Epithelial cell of proximal tubule (primary cell): ENCODE results near the gene RTP1. TPM values are rescaled to one million over a fixed set of nuclear protein-coding genes. Genes with fewer than 3 reads are reported as not detected.
"Not testable (repeated sequence)": the region's sequence is repeated elsewhere in the genome, so short reads cannot be mapped to it uniquely, and the experiment has no call there.

Experiments
- DNase-seq: peaks from one replicate; pipeline ENCODE4 v3.0.0-alpha.2; 2011; ENCODE audit warnings: low read depth
- H3K4me3 ChIP-seq: 2 replicates; pipeline ENCODE4 v1.5.1; 2011; ENCODE audit warnings: low read depth, mild to moderate bottlenecking, low read length
- total RNA-seq: library from RNA; depleted of rRNA; stranded (reverse); fragments of >200 nt; gene quantifications from 2 replicates; pipeline ENCODE4 v1.2.3, GENCODE V29; 2015
- TF ChIP-seq, protein P1 (sequence below): conservative IDR thresholded peaks from 2 replicates; pipeline ENCODE4 v1.5.1; 2012; ENCODE audit warnings: low read depth, mild to moderate bottlenecking, low read length

RTP1 gene
- total RNA-seq, 1 donor from 2014 or later = not detected

DNA sequence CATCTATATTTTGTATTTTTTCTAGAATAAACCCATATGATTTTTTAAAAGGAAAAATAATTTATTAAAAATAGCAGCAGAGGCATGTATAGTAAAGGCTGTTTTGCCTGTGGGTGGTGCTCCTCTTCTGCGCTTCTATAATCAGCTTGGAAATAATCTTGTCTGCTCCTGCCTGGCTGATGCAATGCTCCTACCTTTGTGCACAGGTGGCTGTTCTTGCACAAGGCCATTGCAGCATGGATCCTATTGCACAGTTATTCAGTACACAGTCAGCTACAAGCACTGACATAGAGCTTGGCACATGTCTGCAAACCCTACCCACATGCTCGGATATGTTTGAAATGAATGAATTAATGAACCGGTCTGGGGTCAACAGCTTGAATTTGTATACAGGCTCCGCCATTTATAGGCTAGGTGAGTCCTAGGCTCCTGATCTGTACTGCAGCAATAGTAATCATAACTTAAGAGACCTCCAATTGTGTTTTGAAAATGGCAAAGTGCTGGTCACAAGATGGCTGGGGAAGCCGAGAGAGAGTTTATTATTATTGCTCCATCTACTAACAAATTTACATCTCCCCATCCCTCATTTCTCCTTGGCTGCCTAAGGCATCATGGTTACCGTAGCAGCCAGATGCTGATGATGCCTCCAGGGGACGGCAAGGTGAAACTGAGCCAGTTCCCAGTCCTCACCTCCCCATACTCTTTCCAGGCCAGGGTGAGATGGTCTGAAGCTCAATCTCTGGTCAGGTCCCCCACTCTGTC is 532 bp upstream of the RTP1 start:
- TF ChIP-seq, protein P1, sequence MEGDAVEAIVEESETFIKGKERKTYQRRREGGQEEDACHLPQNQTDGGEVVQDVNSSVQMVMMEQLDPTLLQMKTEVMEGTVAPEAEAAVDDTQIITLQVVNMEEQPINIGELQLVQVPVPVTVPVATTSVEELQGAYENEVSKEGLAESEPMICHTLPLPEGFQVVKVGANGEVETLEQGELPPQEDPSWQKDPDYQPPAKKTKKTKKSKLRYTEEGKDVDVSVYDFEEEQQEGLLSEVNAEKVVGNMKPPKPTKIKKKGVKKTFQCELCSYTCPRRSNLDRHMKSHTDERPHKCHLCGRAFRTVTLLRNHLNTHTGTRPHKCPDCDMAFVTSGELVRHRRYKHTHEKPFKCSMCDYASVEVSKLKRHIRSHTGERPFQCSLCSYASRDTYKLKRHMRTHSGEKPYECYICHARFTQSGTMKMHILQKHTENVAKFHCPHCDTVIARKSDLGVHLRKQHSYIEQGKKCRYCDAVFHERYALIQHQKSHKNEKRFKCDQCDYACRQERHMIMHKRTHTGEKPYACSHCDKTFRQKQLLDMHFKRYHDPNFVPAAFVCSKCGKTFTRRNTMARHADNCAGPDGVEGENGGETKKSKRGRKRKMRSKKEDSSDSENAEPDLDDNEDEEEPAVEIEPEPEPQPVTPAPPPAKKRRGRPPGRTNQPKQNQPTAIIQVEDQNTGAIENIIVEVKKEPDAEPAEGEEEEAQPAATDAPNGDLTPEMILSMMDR = no peak
- DNase-seq = no peak
- H3K4me3 ChIP-seq = no peak overlapping the region

GRCh38 chr3:187198490-187198889 is 1.2 kb downstream of the RTP1 start:
- H3K4me3 ChIP-seq = no peak overlapping the region
- no peak for DNase-seq
- TF ChIP-seq, protein P1 = no peak

- not testable (repeated sequence) for H3K4me3 ChIP-seq, DNase-seq
Observed at GRCh38 chr3:187199463-187200050, 2.3 kb downstream of the RTP1 start.

DNA sequence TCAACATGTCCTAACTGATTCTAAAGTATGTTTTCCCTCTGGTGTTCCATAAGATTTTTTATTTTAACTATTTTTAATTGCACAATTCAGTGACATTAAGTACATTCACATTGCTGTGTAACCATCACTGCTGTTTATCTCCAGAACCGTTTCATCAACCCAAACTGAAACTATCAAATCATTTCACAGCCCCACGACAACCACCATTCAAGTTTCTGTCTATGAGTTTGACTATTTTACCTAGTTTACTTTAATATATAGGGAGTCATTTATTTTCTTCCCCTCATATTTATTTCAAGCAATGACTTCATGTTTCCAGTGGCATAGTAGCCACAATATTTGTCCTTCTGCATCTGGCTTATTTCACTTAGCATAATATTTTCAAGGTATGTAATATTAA is 8.4 kb downstream of the RTP1 start:
- H3K4me3 ChIP-seq = no peak overlapping the region
- DNase-seq = no peak
- TF ChIP-seq, protein P1 = no peak

- no peak for DNase-seq
- TF ChIP-seq, protein P1 = no peak
- H3K4me3 ChIP-seq = no peak overlapping the region
Observed at GRCh38 chr3:187207062-187207461, 9.8 kb downstream of the RTP1 start.

GRCh38 chr3:187207624-187208023 is 10.3 kb downstream of the RTP1 start:
- no peak for DNase-seq
- H3K4me3 ChIP-seq = no peak overlapping the region
- TF ChIP-seq, protein P1 = no peak

- DNase-seq = no peak
- TF ChIP-seq, protein P1 = no peak
- H3K4me3 ChIP-seq = no peak overlapping the region
Observed at GRCh38 chr3:187208159-187208558, 10.9 kb downstream of the RTP1 start.
